Measurements from ENCODE around the gene ZBTB12.

DNA sequence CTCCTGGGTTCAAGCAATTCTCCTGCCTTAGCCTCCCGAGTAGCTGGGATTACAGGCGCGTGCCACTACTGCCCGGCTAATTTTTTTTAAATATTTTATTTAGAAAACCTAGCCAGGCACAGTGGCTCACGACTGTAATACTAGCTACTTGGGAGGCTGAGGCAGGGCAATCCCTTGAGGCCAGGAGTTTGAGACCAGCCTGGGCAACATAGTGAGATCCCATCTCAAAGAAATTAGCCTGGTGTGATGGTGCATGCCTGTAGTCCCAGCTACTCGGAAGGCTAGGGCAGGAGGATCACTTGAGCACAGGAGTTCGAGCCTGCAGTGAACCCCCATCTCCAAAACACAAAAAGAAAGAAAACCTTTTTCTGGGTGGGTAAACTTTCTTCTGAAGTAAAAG is 25.5 kb downstream of the ZBTB12 start:
- TF ChIP-seq, protein P1, sequence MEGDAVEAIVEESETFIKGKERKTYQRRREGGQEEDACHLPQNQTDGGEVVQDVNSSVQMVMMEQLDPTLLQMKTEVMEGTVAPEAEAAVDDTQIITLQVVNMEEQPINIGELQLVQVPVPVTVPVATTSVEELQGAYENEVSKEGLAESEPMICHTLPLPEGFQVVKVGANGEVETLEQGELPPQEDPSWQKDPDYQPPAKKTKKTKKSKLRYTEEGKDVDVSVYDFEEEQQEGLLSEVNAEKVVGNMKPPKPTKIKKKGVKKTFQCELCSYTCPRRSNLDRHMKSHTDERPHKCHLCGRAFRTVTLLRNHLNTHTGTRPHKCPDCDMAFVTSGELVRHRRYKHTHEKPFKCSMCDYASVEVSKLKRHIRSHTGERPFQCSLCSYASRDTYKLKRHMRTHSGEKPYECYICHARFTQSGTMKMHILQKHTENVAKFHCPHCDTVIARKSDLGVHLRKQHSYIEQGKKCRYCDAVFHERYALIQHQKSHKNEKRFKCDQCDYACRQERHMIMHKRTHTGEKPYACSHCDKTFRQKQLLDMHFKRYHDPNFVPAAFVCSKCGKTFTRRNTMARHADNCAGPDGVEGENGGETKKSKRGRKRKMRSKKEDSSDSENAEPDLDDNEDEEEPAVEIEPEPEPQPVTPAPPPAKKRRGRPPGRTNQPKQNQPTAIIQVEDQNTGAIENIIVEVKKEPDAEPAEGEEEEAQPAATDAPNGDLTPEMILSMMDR (conservative IDR thresholded peaks at IDR 0.05; ENCODE audit: low read depth, low read length): no peak
- TF ChIP-seq POLR2A (IDR thresholded peaks at IDR 0.05; ENCODE audit: low read depth, low read length) (no peak), CEBPB (IDR thresholded peaks at IDR 0.05; ENCODE audit: low read depth, low read length) (no peak)
- TF ChIP-seq, protein P2, sequence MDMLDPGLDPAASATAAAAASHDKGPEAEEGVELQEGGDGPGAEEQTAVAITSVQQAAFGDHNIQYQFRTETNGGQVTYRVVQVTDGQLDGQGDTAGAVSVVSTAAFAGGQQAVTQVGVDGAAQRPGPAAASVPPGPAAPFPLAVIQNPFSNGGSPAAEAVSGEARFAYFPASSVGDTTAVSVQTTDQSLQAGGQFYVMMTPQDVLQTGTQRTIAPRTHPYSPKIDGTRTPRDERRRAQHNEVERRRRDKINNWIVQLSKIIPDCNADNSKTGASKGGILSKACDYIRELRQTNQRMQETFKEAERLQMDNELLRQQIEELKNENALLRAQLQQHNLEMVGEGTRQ (IDR thresholded peaks at IDR 0.05; ENCODE audit: low read depth, low read length): no peak

Data from IMR-90 (cell line).